HCT116 (cell line): ENCODE results near the gene GTF2IRD1.
"Not testable (repeated sequence)": the region's sequence is repeated elsewhere in the genome, so short reads cannot be mapped to it uniquely, and the experiment has no call there.

Experiments
- EZH2 ChIP-seq: fragments of 200-600 bp; sonication (generic); IDR thresholded peaks from 2 replicates; pipeline ENCODE4 v1.6.1; 2017; ENCODE audit warnings: antibody characterized with exemption, mixed run types
- POLR2A ChIP-seq: IDR thresholded peaks from 2 replicates; pipeline ENCODE4 v1.7.0; 2011; ENCODE audit warnings: borderline replicate concordance; ENCODE audit not compliant: insufficient read depth, insufficient read length; ENCODE audit errors: extremely low read depth
- POLR2AphosphoS5 ChIP-seq: IDR thresholded peaks from 2 replicates; pipeline ENCODE4 v1.6.1; 2011; ENCODE audit warnings: mild to moderate bottlenecking, low read depth, low read length, moderate library complexity
- RAD21 ChIP-seq: IDR thresholded peaks from 2 replicates; pipeline ENCODE4 v1.6.1; 2012; ENCODE audit warnings: low read depth, mild to moderate bottlenecking
- ZFX ChIP-seq: fragments of 450-650 bp; IDR thresholded peaks from 2 replicates; pipeline ENCODE4 v1.6.1; 2017
- ZNF274 ChIP-seq: fragments of 200-500 bp; sonication (Bioruptor generic); IDR thresholded peaks from 2 replicates; pipeline ENCODE4 v1.6.1; 2014; ENCODE audit warnings: mild to moderate bottlenecking, low read depth, low read length, inconsistent platforms
- TF ChIP-seq, protein P1 (sequence below), 3 experiments: fragments of 200-600 bp in 1 of 3; sonication (generic) in 1 of 3; IDR thresholded peaks in 2 of 3; conservative IDR thresholded peaks in 1 of 3; 2 replicates each; pipeline ENCODE4 v1.5.1; 2012 to 2017; ENCODE audit warnings: low read depth in 2 of 3, low read length in 2 of 3, antibody characterized with exemption in 1 of 3, borderline replicate concordance in 1 of 3, control low read depth in 1 of 3, mild to moderate bottlenecking in 1 of 3, mixed read lengths in 1 of 3, mixed run types in 1 of 3, moderate library complexity in 1 of 3; ENCODE audit not compliant: insufficient read depth in 1 of 3
- TF ChIP-seq, protein P2 (sequence below): IDR thresholded peaks from 2 replicates; pipeline ENCODE4 v1.6.1; 2011; ENCODE audit warnings: mild to moderate bottlenecking, low read length, moderate library complexity; ENCODE audit not compliant: insufficient replicate concordance; ENCODE audit errors: extremely low read depth

DNA sequence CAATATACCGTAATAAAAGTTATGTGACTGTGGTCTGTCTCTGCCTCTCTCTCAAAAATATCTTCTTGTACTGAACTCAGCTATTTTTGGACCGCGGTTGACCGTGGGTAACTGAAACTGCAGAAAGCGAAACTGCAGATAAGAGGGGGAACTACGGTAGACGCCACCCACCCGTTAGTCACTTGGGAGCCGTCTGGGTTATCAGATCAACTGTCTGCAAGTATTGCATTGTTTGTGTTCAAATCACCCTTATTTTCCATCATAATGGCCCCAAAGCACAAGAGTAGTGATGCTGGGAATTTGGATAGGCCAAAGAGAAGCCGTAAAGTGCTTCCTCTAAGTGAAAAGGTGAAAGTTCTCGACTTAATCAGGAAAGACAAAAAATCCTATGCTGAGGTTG lies 196.3 kb downstream of the GTF2IRD1 start:
- TF ChIP-seq, protein P1, sequence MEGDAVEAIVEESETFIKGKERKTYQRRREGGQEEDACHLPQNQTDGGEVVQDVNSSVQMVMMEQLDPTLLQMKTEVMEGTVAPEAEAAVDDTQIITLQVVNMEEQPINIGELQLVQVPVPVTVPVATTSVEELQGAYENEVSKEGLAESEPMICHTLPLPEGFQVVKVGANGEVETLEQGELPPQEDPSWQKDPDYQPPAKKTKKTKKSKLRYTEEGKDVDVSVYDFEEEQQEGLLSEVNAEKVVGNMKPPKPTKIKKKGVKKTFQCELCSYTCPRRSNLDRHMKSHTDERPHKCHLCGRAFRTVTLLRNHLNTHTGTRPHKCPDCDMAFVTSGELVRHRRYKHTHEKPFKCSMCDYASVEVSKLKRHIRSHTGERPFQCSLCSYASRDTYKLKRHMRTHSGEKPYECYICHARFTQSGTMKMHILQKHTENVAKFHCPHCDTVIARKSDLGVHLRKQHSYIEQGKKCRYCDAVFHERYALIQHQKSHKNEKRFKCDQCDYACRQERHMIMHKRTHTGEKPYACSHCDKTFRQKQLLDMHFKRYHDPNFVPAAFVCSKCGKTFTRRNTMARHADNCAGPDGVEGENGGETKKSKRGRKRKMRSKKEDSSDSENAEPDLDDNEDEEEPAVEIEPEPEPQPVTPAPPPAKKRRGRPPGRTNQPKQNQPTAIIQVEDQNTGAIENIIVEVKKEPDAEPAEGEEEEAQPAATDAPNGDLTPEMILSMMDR (IDR thresholded peaks at IDR 0.05 in 2 of 3, conservative IDR thresholded peaks at IDR 0.05 in 1 of 3; ENCODE audit: borderline replicate concordance in 1 of 3, insufficient read depth in 1 of 3, low read depth in 2 of 3, low read length in 2 of 3) = not testable (repeated sequence)
- TF ChIP-seq, protein P2, sequence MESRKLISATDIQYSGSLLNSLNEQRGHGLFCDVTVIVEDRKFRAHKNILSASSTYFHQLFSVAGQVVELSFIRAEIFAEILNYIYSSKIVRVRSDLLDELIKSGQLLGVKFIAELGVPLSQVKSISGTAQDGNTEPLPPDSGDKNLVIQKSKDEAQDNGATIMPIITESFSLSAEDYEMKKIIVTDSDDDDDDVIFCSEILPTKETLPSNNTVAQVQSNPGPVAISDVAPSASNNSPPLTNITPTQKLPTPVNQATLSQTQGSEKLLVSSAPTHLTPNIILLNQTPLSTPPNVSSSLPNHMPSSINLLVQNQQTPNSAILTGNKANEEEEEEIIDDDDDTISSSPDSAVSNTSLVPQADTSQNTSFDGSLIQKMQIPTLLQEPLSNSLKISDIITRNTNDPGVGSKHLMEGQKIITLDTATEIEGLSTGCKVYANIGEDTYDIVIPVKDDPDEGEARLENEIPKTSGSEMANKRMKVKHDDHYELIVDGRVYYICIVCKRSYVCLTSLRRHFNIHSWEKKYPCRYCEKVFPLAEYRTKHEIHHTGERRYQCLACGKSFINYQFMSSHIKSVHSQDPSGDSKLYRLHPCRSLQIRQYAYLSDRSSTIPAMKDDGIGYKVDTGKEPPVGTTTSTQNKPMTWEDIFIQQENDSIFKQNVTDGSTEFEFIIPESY = not testable (repeated sequence)
- not testable (repeated sequence) for TF ChIP-seq POLR2AphosphoS5, RAD21, ZFX, EZH2, POLR2A, ZNF274
